Measurements from ENCODE around the gene TLX3.

DNA sequence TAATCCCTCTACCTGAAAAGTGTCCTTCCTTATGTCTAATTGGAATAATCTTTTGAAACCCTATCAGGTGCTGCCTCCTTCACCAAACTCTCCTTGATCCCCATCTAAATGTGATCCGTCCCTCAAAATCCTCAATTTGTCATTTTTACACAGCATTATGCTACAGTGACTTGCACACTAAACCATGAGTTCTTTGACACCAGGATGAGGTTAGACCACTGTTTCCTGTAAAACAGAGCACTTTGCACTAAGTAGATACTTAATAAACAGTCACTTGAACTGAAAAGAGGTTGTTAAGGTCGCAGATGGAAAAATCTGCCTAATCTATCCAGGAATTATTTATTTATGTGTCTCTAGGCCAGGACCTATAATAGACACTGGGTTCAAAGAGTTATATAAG lies 44.2 kb upstream of the TLX3 start:
- TF ChIP-seq POLR2A (IDR thresholded peaks at IDR 0.05; ENCODE audit: extremely low read depth, insufficient read length) (no peak), CTCF (IDR thresholded peaks at IDR 0.05; ENCODE audit: low read depth, low read length) (no peak), MYC (IDR thresholded peaks at IDR 0.05; ENCODE audit: low read depth, low read length) (no peak), MAX (IDR thresholded peaks at IDR 0.05; ENCODE audit: low read depth, low read length) (no peak)
